HG03432 (cell line): ENCODE data around the gene SPATC1L.
"Not testable (repeated sequence)": the region's sequence is repeated elsewhere in the genome, so short reads cannot be mapped to it uniquely, and the experiment has no call there.

Experiments
- ATAC-seq: cut with Tn5 transposase; IDR thresholded peaks from one replicate; pipeline ENCODE4 v1.9.1; 2021; ENCODE audit warnings: mild to moderate bottlenecking, moderate library complexity; ENCODE audit not compliant: unreplicated experiment

Gene SPATC1L

DNA sequence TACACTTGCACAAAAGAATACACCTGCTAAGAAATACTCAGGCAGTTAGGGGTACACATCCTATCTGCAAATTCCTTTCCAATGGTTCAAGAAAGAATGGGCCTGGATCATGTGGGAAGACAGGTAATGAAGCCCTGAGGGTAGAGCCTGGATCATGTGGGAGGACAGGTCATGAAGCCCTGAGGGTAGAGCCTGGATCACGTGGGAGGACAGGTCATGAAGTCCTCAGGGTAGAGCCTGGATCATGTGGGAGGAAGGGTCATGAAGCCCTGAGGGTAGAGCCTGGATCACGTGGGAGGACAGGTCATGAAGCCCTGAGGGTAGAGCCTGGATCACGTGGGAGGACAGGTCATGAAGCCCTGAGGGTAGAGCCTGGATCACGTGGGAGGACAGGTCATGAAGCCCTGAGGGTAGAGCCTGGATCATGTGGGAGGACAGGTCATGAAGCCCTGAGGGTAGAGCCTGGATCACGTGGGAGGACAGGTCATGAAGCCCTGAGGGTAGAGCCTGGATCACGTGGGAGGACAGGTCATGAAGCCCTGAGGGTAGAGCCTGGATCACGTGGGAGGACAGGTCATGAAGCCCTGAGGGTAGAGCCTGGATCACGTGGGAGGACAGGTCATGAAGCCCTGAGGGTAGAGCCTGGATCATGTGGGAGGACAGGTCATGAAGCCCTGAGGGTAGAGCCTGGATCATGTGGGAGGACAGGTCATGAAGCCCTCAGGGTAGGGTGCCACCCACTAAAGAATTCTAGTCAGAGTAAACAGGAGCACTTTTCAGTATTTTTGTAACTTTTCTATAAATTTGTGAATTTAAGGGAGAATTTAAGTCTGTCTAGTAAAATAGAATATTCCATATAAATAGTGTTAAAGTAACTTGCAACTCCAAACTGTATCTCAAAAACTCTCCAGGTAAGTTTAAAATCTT, 16.9 kb upstream of the SPATC1L start:
- ATAC-seq = not testable (repeated sequence)

DNA sequence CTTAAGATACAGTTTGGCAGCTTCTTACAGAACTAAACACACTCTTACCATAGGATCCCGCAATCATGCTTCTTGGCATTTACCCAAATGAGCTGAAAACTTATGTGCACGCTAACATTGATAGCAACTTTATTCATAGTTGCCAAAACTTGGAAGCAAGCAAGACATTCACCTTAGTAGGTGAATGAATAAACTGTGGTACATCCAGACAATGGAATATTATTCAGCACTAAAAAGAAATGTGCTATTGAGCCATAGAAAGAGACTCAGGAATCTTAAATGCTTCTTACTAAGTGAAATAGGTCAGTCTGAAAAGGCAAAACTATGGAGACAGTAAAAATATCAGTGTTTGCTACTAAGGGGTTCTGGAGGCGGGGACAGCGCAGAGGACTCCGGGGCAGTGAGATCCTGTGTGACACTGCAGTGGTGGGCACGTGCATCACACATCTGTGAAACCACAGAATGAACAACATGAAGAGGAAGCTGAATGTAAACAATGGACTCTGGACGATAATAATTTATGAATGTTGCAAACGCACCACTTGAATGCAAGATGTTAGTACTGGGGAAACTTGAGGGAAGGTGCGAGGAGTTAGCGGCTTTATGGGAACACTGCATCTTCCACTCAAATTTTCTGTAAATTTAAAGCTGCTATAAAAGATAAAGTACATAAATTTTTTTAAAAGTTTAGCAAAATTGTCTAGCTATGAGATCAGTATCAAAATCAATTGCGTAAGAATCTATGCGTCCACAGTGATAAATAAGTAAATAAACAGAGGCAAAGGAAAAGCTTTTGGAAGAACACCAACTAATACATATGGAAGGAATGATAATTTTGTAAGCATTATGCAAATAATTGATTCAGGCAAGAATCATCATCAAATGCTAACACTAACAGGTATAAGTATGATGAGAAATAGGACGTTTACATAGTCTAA, 15.4 kb upstream of the SPATC1L start:
- ATAC-seq = no peak

- no peak for ATAC-seq
Observed at GRCh38 chr21:46196733-46197132, 12.5 kb upstream of the SPATC1L start.

DNA sequence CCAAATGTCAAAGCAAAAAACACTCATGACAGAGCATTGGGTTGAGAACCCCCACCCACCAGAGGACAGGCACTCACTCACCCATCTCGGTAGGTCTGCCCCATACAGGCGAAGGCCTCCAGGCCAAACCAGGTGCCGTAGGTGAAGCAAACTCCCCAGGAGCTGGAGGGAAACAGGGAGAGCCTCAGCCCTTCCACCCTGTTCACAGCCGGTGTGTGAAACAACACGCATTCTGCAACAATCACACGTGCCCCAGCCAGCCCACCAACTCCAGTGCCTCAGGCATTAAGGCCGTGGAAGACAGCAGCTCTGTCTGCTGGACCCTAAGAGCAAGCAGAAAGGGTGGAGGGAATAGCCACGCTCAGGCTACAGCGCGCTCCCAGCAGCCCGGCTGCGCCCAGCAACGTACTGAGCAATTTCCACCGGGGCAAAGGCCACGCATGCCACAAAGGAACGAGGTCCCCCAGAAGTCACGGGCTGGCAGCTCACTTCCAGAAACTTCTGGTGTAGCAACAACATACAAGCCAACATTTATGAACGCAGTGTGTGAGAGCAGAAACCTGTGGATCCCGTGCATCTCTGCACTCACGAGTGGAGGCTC, 11.4 kb upstream of the SPATC1L start:
- no peak for ATAC-seq

- no peak for ATAC-seq
Observed at GRCh38 chr21:46194374-46195334, 10.4 kb upstream of the SPATC1L start.

DNA sequence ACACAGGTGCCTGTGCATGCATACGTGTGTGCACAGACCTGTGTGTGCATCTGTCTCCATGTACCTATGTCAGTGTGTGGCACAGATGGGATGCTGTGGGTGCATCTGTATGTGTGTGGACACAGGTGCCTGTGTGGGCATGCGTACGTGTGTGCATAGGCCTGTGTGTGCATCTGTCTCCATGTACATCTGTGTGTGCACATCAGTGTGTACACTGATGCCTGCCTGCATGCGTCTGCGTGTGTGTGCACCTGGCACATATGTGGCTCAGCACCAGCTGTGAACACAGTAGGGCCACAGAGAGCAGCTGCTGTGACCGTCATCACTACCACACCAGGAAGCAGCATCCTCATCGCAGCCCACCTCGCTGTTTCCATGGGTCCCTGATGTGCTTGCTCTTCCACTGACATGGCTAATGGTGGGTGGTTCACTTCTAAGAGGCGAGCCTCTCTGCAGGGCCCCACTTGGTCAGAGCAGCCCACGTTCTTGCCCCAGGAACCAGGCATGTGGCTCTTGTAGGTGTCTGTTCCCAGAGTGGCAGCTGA, 9.6 kb upstream of the SPATC1L start:
- ATAC-seq = no peak

DNA sequence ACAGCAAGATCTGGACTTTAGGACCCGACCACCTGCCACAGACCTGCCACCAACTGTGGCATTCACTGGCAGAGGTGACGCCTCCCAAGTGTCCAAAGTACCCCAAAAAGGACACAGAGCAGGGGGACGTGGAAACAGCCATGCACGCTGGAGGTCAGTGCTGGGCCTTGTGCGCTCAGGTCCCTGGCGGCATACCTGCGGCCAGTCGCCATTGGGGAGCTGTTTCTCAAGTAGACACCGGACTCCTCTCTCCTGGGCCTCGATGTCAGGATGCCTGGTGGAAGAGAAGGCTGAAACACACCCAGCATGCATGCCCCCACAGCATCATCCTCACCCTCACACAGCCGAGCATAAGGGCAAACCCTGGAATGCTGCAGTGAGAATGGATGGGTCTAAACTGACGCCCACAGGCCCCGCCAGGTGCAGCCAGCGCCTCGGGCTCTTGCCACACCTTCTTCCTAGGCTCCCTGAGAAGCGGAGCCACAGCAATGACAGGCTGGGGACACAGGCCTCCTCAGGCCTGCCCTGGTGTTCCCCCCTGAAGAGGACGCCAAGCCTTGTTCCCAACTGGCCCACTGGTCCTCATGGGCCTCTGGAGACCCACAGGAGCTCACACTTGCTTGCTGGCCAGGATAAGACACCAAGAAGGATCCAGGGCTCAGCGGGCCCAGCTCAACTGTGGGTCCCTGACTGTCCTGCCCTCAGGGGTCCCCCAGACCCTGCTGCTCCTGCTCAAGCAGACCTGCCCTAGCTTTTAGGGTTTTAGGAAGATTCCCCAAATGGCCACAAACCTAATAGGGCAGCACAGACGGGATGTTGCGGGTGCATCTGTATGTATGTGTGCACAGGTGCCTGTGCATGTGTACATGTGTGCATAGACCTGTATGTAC, 7.7 kb upstream of the SPATC1L start:
- no peak for ATAC-seq

- ATAC-seq = no peak
Observed at GRCh38 chr21:46191257-46191685, 7.0 kb upstream of the SPATC1L start.

GRCh38 chr21:46190491-46191131, 6.4 kb upstream of the SPATC1L start:
- no peak for ATAC-seq

- no peak for ATAC-seq
Observed at GRCh38 chr21:46189959-46190490, 5.8 kb upstream of the SPATC1L start.

DNA sequence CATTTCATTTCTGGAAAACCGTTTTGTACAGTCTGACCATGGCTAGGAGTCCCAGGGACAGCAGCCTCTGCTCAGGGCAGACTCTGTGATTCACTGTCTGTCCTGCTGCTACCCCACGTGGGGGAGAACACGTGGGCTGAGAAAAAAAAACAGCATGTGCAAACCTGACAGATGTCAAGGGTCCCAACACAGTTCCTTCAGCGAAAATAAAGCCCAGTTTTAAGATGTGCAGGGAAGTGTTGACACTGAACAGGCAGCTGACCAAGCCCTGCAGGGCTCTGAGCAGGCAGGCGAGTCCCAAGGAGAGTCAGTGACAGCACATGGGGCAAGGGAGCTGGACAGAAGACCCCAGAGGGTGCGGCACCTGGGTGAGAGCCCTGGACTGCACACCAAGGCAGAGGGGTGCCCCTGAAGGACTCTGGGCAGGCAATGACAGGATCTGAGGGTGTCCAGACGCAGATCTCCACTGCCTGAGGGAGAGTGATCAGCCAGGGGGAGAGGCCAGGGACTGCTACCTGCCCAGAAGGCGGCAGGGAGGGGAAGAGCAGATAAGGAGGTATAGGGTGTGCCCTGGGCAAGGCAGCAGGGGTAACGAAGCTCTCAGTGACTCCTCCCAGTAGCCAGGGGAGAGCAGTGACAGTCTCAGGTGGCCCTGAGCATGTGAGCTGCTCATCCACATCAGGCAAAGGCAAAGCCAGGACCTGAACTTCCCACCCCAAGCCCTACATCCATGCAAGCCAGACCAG, 5.1 kb upstream of the SPATC1L start:
- no peak for ATAC-seq

GRCh38 chr21:46188226-46189212, 4.3 kb upstream of the SPATC1L start:
- no peak for ATAC-seq

DNA sequence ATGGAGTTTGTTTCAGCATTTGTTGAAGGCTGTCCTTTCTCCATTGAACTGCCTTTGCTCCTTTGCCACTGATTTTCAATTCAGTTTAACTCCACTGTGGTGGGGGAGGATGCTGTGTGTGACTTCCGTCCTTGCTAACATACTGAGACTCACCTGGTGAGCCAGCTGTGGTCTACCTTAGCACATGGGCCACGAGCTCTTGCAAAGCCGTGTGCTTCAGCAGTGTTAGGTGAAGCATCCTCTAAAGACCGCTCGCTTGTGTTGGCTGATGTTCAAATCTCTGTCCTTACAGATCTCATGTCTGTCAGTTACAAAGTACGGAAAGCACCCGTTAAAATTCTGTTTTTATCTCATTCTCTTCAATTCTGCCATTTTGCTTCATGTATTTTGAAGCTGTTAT, 3.6 kb upstream of the SPATC1L start:
- ATAC-seq = no peak

GRCh38 chr21:46187261-46187660, 3.0 kb upstream of the SPATC1L start:
- ATAC-seq = no peak

- no peak for ATAC-seq
Observed at GRCh38 chr21:46185716-46186115, 1.5 kb upstream of the SPATC1L start.
